Transverse colon (tissue), 4 donors: ENCODE data around the gene DISC1. TPM values are rescaled to one million over a fixed set of nuclear protein-coding genes. Genes with fewer than 3 reads are reported as not detected.

ENCODE experiments used
- DNase-seq: peaks from one replicate; pipeline ENCODE4 v3.0.0-alpha.2; 2019
- H3K27ac ChIP-seq, 4 donors: fragments of 200-600 bp; sonication (generic); 2 replicates each; pipeline ENCODE4 v1.5.1; 2016 to 2018; ENCODE audit warnings: inconsistent platforms in 4 of 4
- H3K27me3 ChIP-seq: fragments of 200-600 bp; sonication (generic); 2 replicates; pipeline ENCODE4 v1.5.1; 2017; ENCODE audit warnings: inconsistent platforms
- H3K36me3 ChIP-seq, 4 donors: fragments of 200-600 bp; sonication (generic); 2 replicates each; pipeline ENCODE4 v1.5.1; 2017 to 2019; ENCODE audit warnings: inconsistent platforms in 4 of 4
- H3K4me1 ChIP-seq, 4 donors: fragments of 200-600 bp; sonication (generic); 2 replicates each; pipeline ENCODE4 v1.5.1; 2017 to 2020; ENCODE audit warnings: inconsistent platforms in 4 of 4
- H3K4me3 ChIP-seq, 4 donors: fragments of 200-600 bp; sonication (generic); 1 replicate in 1 of 4; 2 replicates in 3 of 4; pipeline versions ENCODE4 v1.5.1 to v1.6.1; 2017 to 2019; ENCODE audit warnings: inconsistent platforms in 4 of 4
- H3K9me3 ChIP-seq, 2 donors: fragments of 200-600 bp; sonication (generic); 2 replicates each; pipeline ENCODE4 v1.5.1; 2017 to 2019; ENCODE audit warnings: inconsistent platforms in 2 of 2
- EP300 ChIP-seq: sonication (generic); formaldehyde crosslinking; IDR thresholded peaks from one replicate; pipeline ENCODE4 v1.6.1; 2017; ENCODE audit warnings: antibody characterized with exemption, low read depth
- POLR2A ChIP-seq: fragments of 450-650 bp; IDR thresholded peaks from one replicate; pipeline ENCODE4 v1.6.1; 2016; ENCODE audit warnings: antibody characterized with exemption, mild to moderate bottlenecking, moderate library complexity
- POLR2AphosphoS5 ChIP-seq, 3 donors: sonication (generic); formaldehyde crosslinking; IDR thresholded peaks; one replicate each; pipeline ENCODE4 v1.6.1; 2016; ENCODE audit warnings: antibody characterized with exemption in 3 of 3
- WGBS, 2 donors: methylation state at CpG; one replicate each; pipeline ENCODE4 v1.1.5; 2018; ENCODE audit warnings: low coverage in 1 of 2; 5-methylcytosine and 5-hydroxymethylcytosine counted together
- in situ Hi-C, 4 donors: fragments of 200-750 bp; cut with MboI; loops; one replicate each; pipeline versions ENCODE4 v1.15.0 to v1.15.1; 2017; ENCODE audit warnings: low sequenced_read_pairs in 3 of 4, low pct_ligation_motif_present in 1 of 4, low pct_unique_long_range_greater_than_20kb in 1 of 4
- intact Hi-C: fragments of 100-400 bp; cut with DNase I; formaldehyde crosslinking; loops from one replicate; pipeline ENCODE4 v1.15.1; 2023; ENCODE audit warnings: low total_unique reads
- total RNA-seq, 4 donors: library from RNA; depleted of rRNA; stranded (reverse); fragments of >200 nt; gene quantifications; one replicate each; pipeline ENCODE4 v1.1.0, GENCODE V29; 2016
- TF ChIP-seq, protein P1 (sequence below), 5 experiments: fragments of 200-600 bp in 3 of 5; fragments of 450-650 bp in 2 of 5; sonication (generic) in 3 of 5; IDR thresholded peaks; 1 replicate in 2 of 5; 2 replicates in 3 of 5; pipeline ENCODE4 v1.5.1; 2016 to 2017; ENCODE audit warnings: antibody characterized with exemption in 5 of 5, inconsistent platforms in 3 of 5, mild to moderate bottlenecking in 2 of 5, moderate library complexity in 1 of 5

Gene DISC1
- total RNA-seq, 4 donors from 2014 or later = 7.8 to 20.3 (median 11.5) TPM

DNA sequence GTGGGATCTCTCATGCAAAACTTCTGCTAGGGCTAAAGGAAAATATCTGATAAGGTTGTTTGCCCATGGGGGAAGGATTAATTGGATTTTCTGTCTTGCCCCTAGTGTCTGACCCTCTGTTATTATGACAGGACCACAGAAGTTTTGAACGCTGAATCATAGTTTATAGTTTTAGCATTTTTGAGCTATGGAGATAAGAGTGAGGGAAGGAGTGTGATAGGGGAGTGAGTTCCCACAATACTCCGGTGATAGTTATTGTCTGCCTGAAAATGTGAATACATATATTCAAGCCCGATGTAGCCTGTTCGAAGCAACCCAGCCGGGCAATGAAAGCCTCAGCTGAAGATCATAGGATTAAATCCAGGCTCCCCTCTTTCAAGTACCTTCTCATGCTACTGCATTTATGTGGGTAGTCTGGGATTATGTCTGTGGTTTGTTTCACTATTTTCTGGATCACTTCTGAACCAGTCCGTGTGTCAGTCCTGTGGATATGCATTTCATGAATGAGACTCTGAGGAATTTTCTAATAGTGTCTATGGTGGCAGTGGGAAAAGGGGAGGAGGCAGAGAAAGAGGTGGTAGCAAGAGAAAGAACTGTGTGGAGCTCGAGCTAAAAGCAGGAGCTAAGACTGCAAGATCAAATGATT, 258.7 kb downstream of the DISC1 start:
- no peaks in the 10 kb centered on the region for H3K4me1 ChIP-seq
- no peak for TF ChIP-seq POLR2AphosphoS5 (IDR thresholded peaks at IDR 0.05)
- no peak for TF ChIP-seq POLR2A
- TF ChIP-seq, protein P1, sequence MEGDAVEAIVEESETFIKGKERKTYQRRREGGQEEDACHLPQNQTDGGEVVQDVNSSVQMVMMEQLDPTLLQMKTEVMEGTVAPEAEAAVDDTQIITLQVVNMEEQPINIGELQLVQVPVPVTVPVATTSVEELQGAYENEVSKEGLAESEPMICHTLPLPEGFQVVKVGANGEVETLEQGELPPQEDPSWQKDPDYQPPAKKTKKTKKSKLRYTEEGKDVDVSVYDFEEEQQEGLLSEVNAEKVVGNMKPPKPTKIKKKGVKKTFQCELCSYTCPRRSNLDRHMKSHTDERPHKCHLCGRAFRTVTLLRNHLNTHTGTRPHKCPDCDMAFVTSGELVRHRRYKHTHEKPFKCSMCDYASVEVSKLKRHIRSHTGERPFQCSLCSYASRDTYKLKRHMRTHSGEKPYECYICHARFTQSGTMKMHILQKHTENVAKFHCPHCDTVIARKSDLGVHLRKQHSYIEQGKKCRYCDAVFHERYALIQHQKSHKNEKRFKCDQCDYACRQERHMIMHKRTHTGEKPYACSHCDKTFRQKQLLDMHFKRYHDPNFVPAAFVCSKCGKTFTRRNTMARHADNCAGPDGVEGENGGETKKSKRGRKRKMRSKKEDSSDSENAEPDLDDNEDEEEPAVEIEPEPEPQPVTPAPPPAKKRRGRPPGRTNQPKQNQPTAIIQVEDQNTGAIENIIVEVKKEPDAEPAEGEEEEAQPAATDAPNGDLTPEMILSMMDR (IDR thresholded peaks at IDR 0.05) = no peak
- TF ChIP-seq EP300 = no peak
- no peak overlapping the region for H3K27ac ChIP-seq
- 75 to 100% methylated on average over 4 to 7 of the region's 7 CpGs for WGBS, 2 donors
- H3K36me3 ChIP-seq = no peaks in the 10 kb centered on the region
- no peaks in the 10 kb centered on the region for H3K9me3 ChIP-seq
- no peaks in the 10 kb centered on the region for H3K27me3 ChIP-seq
- no peak for DNase-seq
- no peak overlapping the region for H3K4me3 ChIP-seq
- intact Hi-C loops (no loop called here), in situ Hi-C loops (no loop called here)

DNA sequence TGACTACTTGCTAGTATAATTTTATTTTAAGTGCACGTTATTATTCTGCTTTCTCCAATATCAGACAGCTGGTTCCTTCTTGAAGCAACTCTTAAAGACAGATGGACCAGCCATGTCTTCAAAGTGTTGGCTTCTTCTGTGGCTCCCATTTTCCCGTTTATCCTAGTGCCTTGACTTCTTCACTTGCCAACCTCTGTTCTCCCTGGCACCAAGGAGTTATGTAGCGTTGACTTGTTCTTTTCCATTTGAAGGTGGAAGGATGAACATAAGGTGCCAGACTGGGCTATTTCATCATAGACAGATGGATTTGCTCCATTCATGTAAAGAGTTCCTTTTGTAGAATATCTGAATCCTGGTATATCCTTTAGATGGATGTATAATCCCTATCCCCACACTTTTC, 260.6 kb downstream of the DISC1 start:
- intact Hi-C loops (no loop called here), in situ Hi-C loops (no loop called here)
- Histone ChIP-seq H3K9me3 (no peaks in the 10 kb centered on the region), H3K27me3 (no peaks in the 10 kb centered on the region), H3K4me1 (no peaks in the 10 kb centered on the region), H3K27ac (no peak overlapping the region), H3K36me3 (no peaks in the 10 kb centered on the region), H3K4me3 (no peak overlapping the region)
- TF ChIP-seq EP300 (no peak), POLR2A (no peak), POLR2AphosphoS5 (IDR thresholded peaks at IDR 0.05) (no peak)
- TF ChIP-seq, protein P1 (IDR thresholded peaks at IDR 0.05) = no peak
- WGBS, 2 donors = 88 to 96% methylated on average over 3 of the region's 3 CpGs
- no peak for DNase-seq

DNA sequence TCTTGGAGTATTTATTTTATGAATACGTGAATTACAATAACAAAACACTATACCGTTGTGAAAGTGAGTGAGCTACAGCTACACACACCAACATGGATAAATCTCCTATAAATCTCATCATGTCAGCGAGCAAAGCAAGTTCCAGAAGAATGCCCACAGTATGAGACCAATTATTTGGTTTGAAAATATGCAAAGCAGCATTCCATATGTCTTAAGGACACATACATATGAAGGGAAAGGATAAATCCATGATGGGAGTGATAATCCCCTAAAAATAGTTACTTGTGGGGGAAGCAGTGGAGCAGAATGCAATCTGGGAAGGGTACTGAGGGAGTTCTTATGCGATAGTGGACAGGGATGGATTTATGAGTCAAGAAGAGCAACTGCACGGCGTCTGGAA, 261.3 kb downstream of the DISC1 start:
- no peak for DNase-seq
- no peak overlapping the region for H3K4me3 ChIP-seq
- in situ Hi-C loops (no loop called here), intact Hi-C loops (no loop called here)
- H3K9me3 ChIP-seq = no peaks in the 10 kb centered on the region
- H3K27me3 ChIP-seq = no peaks in the 10 kb centered on the region
- WGBS, 2 donors = 81 to 85% methylated on average over 6 of the region's 6 CpGs
- TF ChIP-seq, protein P1 (IDR thresholded peaks at IDR 0.05) = no peak
- TF ChIP-seq POLR2A (no peak), EP300 (no peak), POLR2AphosphoS5 (IDR thresholded peaks at IDR 0.05) (no peak)
- H3K36me3 ChIP-seq = no peaks in the 10 kb centered on the region
- H3K4me1 ChIP-seq = no peaks in the 10 kb centered on the region
- no peak overlapping the region for H3K27ac ChIP-seq

DNA sequence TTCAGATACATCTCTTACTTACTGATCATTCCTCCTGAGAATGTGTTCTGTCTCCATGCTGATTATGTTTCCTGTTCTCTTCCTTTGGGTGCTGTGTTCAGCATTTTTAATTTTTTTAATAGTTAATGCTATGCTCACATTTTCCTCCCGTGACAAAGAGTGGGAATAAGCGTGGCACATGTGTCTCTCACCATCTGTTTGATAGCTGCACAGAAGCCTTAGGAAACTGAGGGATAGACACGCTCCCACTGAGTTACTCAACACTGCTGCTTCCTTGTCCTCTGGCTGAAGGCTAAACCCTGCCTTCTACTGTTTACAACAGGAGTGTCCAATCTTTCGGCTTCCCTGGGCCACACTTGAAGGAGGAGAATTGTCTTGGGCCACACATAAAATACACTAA, 264.2 kb downstream of the DISC1 start:
- H3K9me3 ChIP-seq = no peaks in the 10 kb centered on the region
- in situ Hi-C loops = no loop called here
- H3K36me3 ChIP-seq = no peaks in the 10 kb centered on the region
- no peaks in the 10 kb centered on the region for H3K27me3 ChIP-seq
- H3K4me3 ChIP-seq = no peak overlapping the region
- TF ChIP-seq, protein P1 (IDR thresholded peaks at IDR 0.05) = no peak
- no peak for TF ChIP-seq POLR2A
- no peak for TF ChIP-seq EP300
- TF ChIP-seq POLR2AphosphoS5 (IDR thresholded peaks at IDR 0.05) = no peak
- 87 to 95% methylated on average over 4 of the region's 4 CpGs for WGBS, 2 donors
- no peaks in the 10 kb centered on the region for H3K4me1 ChIP-seq
- no peak for DNase-seq
- intact Hi-C loops = no loop called here
- no peak overlapping the region for H3K27ac ChIP-seq
